Common myeloid progenitor, CD34-positive (primary cell): ENCODE data around the gene PRR20G.

Experiments used
- CTCF ChIA-PET: fragments of 350-600 bp; sonication (Branson Sonifier 250); formaldehyde crosslinking; loops from one replicate; lab custom pipeline; 2021; ENCODE audit warnings: antibody characterized with exemption; lab: Charles Lee
- POLR2A ChIA-PET: fragments of 350-600 bp; sonication (Branson Sonifier 250); formaldehyde crosslinking; loops from one replicate; lab custom pipeline; 2021; ENCODE audit warnings: antibody characterized with exemption; lab: Charles Lee
- DNase-seq, 3 donors: peaks; one replicate each; pipeline versions ENCODE4 v3.0.0 to v3.0.0-alpha.2; 2013
- H3K27ac ChIP-seq, 2 experiments: 1 replicate in 1 of 2; 2 replicates in 1 of 2; pipeline ENCODE4 v1.7.0; 2013; ENCODE audit warnings: inconsistent platforms in 2 of 2, low read length in 2 of 2, mild to moderate bottlenecking in 2 of 2, low read depth in 1 of 2, moderate library complexity in 1 of 2; ENCODE audit not compliant: severe bottlenecking in 2 of 2, insufficient read depth in 1 of 2, poor library complexity in 1 of 2
- H3K27me3 ChIP-seq, 5 experiments: replicated peaks in 2 of 5; 1 replicate in 3 of 5; 2 replicates in 2 of 5; pipeline versions ENCODE4 v1.6.1 to v1.7.0; 2013; ENCODE audit warnings: low read length in 4 of 5, mild to moderate bottlenecking in 2 of 5, moderate library complexity in 2 of 5, inconsistent platforms in 1 of 5; ENCODE audit not compliant: insufficient read depth in 5 of 5, control insufficient read depth in 4 of 5
- H3K36me3 ChIP-seq, 4 experiments: 1 replicate in 2 of 4; 2 replicates in 2 of 4; pipeline versions ENCODE4 v1.6.1 to v1.7.0; 2013; ENCODE audit warnings: low read length in 3 of 4, control low read depth in 1 of 4, mild to moderate bottlenecking in 1 of 4; ENCODE audit not compliant: control insufficient read depth in 4 of 4, insufficient read depth in 4 of 4
- H3K4me1 ChIP-seq, 4 experiments: 1 replicate in 3 of 4; 2 replicates in 1 of 4; pipeline versions ENCODE4 v1.6.1 to v1.7.1; 2013; ENCODE audit warnings: low read length in 3 of 4, mild to moderate bottlenecking in 3 of 4, control low read depth in 1 of 4, inconsistent platforms in 1 of 4, moderate library complexity in 1 of 4; ENCODE audit not compliant: control insufficient read depth in 4 of 4, insufficient read depth in 4 of 4; ENCODE audit errors: control extremely low read depth in 1 of 4
- H3K4me3 ChIP-seq, 7 experiments: 1 replicate in 4 of 7; 2 replicates in 3 of 7; pipeline versions ENCODE4 v1.5.1 to v1.7.0; 2013; ENCODE audit warnings: mild to moderate bottlenecking in 7 of 7, low read length in 6 of 7, moderate library complexity in 6 of 7, inconsistent platforms in 2 of 7, low read depth in 2 of 7, control low read depth in 1 of 7; ENCODE audit not compliant: insufficient read depth in 4 of 7, control insufficient read depth in 1 of 7; ENCODE audit errors: extremely low read depth in 1 of 7
- H3K9me3 ChIP-seq, 5 experiments: 1 replicate in 4 of 5; 2 replicates in 1 of 5; pipeline versions ENCODE4 v1.6.1 to v1.7.1; 2013; ENCODE audit warnings: low read length in 4 of 5, mild to moderate bottlenecking in 2 of 5, inconsistent platforms in 1 of 5, low read depth in 1 of 5, moderate library complexity in 1 of 5; ENCODE audit not compliant: control insufficient read depth in 4 of 5, insufficient read depth in 2 of 5; ENCODE audit errors: control extremely low read depth in 1 of 5
- whole genome bisulfite sequencing: methylation state at CpG from one replicate; pipeline ENCODE4 v1.1.5; 2013; ENCODE audit not compliant: insufficient coverage; 5-methylcytosine and 5-hydroxymethylcytosine counted together

The PRR20G gene

DNA sequence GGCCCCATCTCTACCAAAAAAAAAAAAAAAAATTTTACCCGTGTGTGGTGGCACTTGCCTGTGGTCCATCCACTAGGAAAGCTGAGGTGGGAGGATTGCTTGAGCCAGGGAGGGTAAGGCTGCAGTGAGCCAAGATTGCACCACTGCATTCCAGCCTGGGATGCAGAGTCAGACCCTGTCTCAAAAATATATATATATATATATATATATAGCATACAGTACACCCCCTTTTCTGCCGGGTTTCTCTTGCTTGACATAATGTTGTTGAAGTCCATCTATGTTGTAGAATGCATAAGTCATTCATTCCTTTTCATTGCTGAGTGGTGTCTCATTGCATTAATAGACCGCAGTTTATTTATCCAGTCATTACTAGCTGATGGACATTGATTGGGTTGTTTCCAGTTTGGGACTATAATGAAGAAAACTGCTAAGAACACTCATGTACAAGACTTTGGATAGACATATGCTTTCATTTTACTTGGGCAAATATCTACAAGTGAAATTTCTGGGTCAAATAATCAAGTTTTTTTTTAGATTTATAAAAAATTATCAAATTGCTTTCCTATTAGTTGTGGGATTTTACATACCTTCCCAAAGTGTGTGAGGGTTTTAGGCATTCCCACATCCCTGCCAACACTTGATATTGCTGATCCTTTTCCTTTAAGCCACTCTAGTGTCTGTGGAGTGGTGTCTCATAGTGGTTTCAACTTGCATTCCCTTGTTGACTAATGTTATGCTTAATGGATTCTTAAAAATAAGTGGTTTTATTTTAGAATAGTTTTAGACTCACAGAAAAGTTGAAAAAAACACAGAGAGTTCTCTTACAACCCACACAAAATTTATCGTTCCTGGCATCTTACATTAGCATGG, 2.1 kb upstream of the PRR20G start:
- POLR2A ChIA-PET, result no interaction called here
- H3K4me3 ChIP-seq, result no peak overlapping the region
- H3K4me1 ChIP-seq, result no peaks in the 10 kb centered on the region
- H3K9me3 ChIP-seq, result peaks cover 0 to 5% (median 0%) of the 10 kb centered on the region in 5 experiments
- DNase-seq, result peak in 2 of 3 donors; percentile 36 to 53
- WGBS, result 100% methylated on average over 1 of the region's 4 CpGs
- no peaks in the 10 kb centered on the region for H3K36me3 ChIP-seq
- CTCF ChIA-PET, result no interaction called here
- no peak overlapping the region for H3K27ac ChIP-seq
- H3K27me3 ChIP-seq, result peaks cover 0 to 17% (median 2%) of the 10 kb centered on the region in 5 experiments

DNA sequence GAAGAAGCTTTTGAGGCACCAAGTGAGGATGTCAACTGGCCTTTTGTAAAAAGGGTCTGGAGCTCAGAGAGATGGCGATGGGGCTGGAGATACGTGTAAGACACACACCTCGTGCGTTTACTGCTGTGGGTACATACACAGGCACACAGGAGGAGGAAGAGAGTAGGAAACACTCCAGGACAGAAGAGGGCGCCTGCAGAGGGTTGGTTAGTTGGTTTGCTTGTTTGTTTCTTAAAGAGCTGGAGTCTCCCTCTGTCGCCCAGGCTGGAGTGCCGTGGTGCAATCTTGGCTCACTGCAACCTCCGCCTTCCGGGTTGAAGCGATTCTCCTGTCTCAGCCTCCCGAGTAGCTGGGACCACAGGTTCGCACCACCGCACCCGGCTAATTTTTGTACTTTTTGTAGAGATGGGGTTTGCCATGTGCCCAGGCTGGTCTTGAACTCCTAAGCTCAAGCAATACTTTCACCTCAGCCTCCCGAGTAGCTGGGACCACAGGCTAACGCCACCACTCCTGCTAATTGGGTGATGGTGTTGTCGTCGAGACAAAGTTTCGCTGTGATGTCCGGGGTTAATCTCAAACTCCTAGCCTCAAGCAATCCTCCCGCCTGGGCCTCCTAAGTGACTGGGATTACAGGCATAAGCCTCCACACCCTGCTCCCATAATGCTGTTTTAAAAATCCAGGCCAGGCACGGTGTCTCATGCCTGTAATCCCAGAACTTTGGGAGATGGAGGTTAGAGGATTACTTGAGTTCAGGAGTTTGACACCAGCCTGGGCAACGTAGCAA, 1.3 kb upstream of the PRR20G start:
- WGBS, result 97% methylated on average over 13 of the region's 23 CpGs
- no peaks in the 10 kb centered on the region for H3K4me1 ChIP-seq
- H3K9me3 ChIP-seq, result peaks cover 0 to 5% (median 0%) of the 10 kb centered on the region in 5 experiments
- no peak overlapping the region for H3K4me3 ChIP-seq
- CTCF ChIA-PET, result no interaction called here
- peak in 2 of 3 donors; percentile 45 to 46 for DNase-seq
- POLR2A ChIA-PET, result no interaction called here
- H3K27ac ChIP-seq, result no peak overlapping the region
- H3K36me3 ChIP-seq, result no peaks in the 10 kb centered on the region
- H3K27me3 ChIP-seq, result peaks cover 0 to 13% (median 0%) of the 10 kb centered on the region in 5 experiments

DNA sequence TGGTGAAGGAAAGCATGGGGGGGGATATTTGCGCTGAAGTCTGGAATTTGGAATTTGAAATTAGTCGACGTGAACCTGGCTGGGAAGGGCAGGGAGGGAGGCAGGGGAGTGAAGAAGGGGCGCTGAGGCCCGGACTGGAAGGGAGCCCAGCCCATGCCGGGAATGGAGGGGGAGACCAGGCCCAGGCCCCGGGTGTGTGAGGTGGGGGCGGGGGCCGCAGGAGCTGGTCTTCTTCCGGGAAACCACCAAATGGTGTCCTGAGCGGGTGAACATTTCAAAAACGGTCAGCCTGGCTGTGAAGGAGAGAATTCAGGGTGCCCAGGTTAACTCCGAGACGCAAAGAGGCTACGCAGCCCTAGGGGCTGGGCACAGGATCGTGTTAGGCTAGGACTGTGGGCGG, 497 bp upstream of the PRR20G start:
- 97% methylated on average over 17 of the region's 17 CpGs for WGBS
- Histone ChIP-seq H3K27me3 (peaks cover 0 to 12% (median 0%) of the 10 kb centered on the region in 5 experiments), H3K9me3 (peaks cover 0 to 2% (median 0%) of the 10 kb centered on the region in 5 experiments), H3K4me3 (no peak overlapping the region), H3K36me3 (no peaks in the 10 kb centered on the region), H3K27ac (no peak overlapping the region), H3K4me1 (no peaks in the 10 kb centered on the region)
- CTCF ChIA-PET, result no interaction called here
- POLR2A ChIA-PET, result no interaction called here
- no peak for DNase-seq

DNA sequence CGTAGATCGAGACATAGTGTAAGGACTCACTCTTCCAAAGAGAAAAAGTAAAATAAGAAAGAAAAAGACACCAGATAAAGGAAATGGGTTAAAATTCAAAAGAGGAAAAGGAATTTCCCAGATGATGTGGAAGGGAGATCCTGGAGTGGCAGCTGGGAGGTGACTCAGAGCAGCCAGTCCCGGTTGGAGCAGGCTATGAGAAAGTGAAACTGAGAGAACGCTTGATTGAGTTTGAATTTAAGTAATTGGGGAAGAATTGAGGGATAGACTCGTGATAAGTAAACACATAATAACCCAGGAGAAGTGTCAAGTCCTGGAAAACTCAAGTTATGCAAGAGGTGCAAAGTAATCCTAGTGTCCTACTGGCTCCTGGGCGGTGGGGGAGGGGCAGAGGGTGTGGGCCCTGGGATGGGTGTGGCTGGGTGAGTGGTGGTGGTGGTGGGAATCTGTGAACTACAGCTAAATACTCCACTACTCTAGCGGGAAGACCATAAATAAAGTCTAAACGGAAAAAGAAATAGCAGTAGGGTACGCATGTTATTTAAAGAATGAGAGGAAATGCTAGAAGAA, 1.2 kb downstream of the PRR20G start:
- no peak overlapping the region for H3K4me3 ChIP-seq
- POLR2A ChIA-PET, result no interaction called here
- CTCF ChIA-PET, result no interaction called here

DNA sequence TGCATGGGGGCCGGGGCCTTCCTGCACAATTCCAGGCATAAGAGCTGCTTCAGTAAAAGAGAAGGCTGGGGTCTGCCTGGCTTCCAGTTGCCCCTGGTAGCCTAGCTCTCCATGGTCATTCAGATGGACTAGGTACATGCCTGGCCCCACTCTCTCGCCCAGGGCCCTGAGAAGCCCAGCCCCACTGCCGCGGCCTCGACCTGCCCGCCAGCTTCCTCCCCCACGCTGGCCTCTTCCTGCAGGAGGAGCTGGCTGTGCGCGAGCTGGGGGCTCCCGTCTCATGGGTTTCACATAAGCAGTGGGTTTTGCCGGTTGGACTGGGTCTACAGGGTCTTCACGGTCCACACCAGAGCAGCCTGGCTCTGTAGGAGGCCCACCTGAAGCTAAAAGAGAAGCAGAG, 3.6 kb downstream of the PRR20G start:
- CTCF ChIA-PET, result no interaction called here
- H3K4me3 ChIP-seq, result no peak overlapping the region

More for the DNA sequence above, 1.2 kb downstream of the PRR20G start:
- Histone ChIP-seq H3K27ac (no peak overlapping the region), H3K36me3 (no peaks in the 10 kb centered on the region), H3K4me1 (no peaks in the 10 kb centered on the region), H3K27me3 (peaks cover 0 to 9% (median 0%) of the 10 kb centered on the region in 5 experiments), H3K9me3 (no peaks in the 10 kb centered on the region)
- 92% methylated on average over 2 of the region's 9 CpGs for WGBS
- DNase-seq, result no peak

DNA sequence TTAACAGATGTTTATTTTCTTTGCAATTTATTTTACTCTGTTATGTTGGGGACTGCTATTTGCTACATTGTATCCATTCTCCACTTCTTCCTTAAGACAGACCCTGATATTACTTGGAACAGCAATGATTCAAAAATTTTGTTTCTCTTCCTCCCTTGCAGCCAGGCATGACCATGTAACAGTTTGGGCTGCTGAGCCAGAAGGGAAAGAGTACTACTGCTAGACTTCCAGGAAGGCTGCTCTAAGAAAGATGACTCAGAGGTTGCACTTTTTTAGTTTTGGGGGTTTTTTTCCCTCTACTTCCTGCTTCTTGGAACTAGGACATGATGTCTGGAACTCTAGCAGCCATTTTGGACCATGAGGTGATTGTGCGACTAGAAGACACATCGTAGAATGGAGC, 10.3 kb downstream of the PRR20G start:
- no peak for DNase-seq
- CTCF ChIA-PET, result interaction anchor here (1.5 kb wide), 1 partner anchor 9 kb away, joined by 5 read pairs; no protein-coding TSS in a partner anchor
- peaks cover 0 to 20% (median 3%) of the 10 kb centered on the region in 5 experiments for H3K9me3 ChIP-seq
- H3K4me3 ChIP-seq, result no peak overlapping the region
- no peaks in the 10 kb centered on the region for H3K4me1 ChIP-seq
- H3K36me3 ChIP-seq, result no peaks in the 10 kb centered on the region
- WGBS, result 100% methylated on average over 2 of the region's 2 CpGs
- H3K27ac ChIP-seq, result no peak overlapping the region
- POLR2A ChIA-PET, result no interaction called here
- H3K27me3 ChIP-seq, result peaks cover 0 to 7% (median 2%) of the 10 kb centered on the region in 5 experiments

More for the DNA sequence above, 3.6 kb downstream of the PRR20G start:
- H3K27ac ChIP-seq, result no peak overlapping the region
- no peaks in the 10 kb centered on the region for H3K4me1 ChIP-seq
- POLR2A ChIA-PET, result no interaction called here
- no peaks in the 10 kb centered on the region for H3K36me3 ChIP-seq
- DNase-seq, result no peak
- WGBS, result 87% methylated on average over 7 of the region's 12 CpGs
- peaks cover 0 to 10% (median 0%) of the 10 kb centered on the region in 5 experiments for H3K27me3 ChIP-seq
- no peaks in the 10 kb centered on the region for H3K9me3 ChIP-seq
